Activated CD8-positive, alpha-beta memory T cell treated with anti-CD3 and anti-CD28 coated beads, Interleukin-2, amount 50 U/mL, for 24 hours (primary cell): Measurements from ENCODE around the gene ETAA1.

Experiments used
- DNase-seq: peaks from one replicate; pipeline ENCODE4 v3.0.0-alpha.2; 2020; ENCODE audit errors: extremely low read depth

ETAA1 gene

GRCh38 chr2:67397143-67397986 is at the start of gene ETAA1:
TSS of gene ETAA1 (plus strand) at chr2:67397333. CDS start at chr2:67397449, 116 bp downstream.
- DNase-seq = peak; percentile 83

- no peak for DNase-seq
These were observed 30.2 kb upstream of the ETAA1 start for GRCh38 chr2:67366832-67367412.

GRCh38 chr2:67374481-67374880 is 22.7 kb upstream of the ETAA1 start:
- DNase-seq = no peak

DNA sequence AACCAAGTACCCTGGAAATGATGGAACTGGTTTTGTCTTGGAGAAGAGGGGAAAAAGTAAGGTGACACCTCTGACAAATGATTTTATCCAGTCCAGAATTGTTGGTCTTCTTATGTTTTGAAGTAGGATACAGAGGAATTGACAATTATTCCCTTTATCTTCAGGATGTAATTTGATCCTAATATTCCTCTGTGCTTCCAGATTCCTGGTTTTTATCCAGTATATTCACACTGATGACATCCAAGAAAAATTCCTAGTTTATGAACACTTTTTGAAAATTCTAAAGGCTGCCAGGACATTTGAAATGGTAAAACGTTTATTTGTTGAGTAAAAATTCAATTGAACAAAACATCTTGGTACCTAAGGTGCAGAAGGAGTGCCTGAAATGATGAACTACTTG is 22.2 kb upstream of the ETAA1 start:
- no peak for DNase-seq

DNA sequence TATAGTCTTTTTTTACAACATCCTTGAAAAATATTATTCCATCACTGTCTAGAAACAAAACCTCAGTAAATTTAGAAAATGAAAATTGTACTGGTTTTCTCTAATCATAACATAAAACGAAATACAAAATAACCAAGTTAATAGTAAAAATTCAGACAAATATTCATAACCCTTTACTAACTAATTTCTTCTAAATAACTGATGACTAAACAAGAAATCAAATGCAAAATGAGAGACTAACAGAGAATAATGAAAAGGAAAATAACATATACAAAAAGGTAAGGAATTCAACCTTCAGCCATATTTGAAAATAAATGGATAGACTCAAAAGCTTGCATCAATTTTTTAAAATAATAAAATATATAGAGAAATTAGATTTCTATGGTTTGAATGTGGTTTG is 18.6 kb upstream of the ETAA1 start:
- DNase-seq = no peak

- DNase-seq = no peak
These were observed 18.1 kb upstream of the ETAA1 start for GRCh38 chr2:67379048-67379447.

DNA sequence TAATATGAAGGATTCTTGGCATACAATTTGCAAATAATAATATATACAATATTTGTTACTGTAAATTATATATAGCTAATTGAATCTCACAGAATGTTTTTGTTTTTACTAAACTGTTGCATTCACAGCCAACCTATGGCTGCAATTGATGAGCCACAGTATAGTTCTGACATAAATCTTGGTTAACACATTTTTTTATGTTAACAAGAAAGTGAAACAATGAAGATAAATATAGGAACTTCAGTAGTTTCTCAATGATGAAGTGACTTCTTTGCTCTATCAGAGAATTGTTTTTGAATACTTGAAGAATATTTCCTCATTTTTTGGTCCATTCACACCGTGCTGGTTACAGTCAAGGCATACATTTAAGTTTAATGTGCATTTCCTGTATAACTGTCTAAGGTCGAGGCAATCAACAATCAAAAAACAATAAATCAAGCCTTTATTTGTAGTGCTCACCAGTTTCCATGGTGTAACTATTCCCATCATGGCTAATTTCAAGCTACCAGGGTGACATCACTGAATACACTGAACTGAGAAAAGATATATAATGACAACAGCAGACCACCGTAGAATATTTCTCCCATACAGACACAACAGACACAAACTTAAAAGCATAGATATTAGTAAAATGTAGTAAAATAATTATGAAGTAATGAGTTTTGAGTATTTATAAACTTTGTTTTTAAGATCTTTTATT is 12.9 kb upstream of the ETAA1 start:
- no peak for DNase-seq

DNA sequence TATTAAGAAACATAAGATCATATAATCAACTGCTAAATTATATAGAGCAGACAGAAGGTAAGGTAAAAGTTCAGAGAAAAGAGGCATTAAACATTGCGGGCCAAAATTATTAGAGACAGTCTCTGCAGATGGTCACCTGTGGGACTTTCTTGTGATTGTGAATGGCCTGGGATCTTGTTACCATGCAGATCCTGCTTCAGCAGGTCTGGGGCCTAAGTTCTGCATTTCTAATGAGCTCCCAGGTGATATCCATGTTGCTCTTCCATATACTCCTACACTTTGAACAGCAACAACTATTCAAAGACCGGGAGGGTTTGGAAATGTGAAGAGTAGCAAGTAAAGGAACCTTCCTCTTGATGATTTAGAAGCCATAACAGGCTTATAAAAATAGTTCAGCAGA is 8.5 kb upstream of the ETAA1 start:
- no peak for DNase-seq

DNA sequence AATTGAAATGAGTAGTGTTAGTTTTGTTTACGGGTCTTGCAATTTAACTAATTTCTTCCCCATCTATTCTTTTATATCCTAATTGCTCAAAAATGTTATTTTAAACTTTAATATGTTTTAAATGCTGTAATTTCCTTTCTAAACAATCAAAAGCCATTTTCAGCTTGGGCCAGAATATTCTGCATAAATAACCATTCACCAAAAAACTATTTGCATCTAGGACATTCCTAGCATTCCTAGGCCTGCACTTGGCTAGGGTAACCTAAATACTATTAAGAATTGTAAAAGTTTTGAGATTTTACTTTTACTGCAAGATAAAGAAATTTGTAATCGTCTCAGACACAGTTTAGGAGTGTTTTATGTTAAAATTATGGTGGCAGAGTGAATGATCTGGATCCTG is 7.8 kb upstream of the ETAA1 start:
- DNase-seq = no peak

DNA sequence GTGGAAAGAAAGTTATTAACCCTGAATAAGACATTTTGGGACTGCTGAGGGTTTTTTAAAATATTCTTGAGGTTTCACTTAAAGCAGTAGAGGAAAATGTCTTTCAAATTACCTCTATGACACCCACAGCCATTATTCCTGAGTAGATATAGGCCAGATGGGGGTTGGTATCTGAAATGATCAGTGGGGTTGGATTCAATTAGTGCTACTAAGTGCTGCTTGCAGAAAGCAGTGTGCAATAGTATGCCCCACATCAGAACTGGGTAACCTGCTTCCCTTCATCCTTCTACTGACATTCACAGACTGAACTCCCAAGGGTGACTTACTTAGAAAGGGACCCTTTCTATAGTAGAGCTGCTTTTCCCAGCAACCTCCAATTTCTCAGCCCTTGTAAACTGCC is 7.3 kb upstream of the ETAA1 start:
- DNase-seq = no peak

DNA sequence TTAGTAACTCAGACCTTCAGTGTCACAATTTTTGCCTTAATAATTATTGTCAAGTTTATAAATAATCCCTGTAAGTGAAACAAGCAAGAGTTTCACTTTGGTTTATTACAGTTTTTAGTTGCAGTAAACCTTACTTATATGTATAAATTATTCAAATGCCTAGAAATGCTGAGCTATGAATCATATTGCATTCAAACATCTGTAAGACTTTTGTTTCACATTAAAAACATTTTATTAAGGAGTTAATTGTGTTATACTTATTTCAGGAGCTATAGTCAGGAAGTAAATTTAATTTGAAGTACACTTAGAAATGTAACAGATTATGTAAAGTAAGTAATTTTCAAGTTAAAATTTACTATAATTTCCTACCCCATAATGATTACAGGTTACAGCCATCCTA is 3.9 kb upstream of the ETAA1 start:
- DNase-seq = no peak

- DNase-seq = no peak
These were observed 2.4 kb upstream of the ETAA1 start for GRCh38 chr2:67394734-67395133.

GRCh38 chr2:67399144-67399543 is 2.0 kb downstream of the ETAA1 start:
- DNase-seq = no peak

DNA sequence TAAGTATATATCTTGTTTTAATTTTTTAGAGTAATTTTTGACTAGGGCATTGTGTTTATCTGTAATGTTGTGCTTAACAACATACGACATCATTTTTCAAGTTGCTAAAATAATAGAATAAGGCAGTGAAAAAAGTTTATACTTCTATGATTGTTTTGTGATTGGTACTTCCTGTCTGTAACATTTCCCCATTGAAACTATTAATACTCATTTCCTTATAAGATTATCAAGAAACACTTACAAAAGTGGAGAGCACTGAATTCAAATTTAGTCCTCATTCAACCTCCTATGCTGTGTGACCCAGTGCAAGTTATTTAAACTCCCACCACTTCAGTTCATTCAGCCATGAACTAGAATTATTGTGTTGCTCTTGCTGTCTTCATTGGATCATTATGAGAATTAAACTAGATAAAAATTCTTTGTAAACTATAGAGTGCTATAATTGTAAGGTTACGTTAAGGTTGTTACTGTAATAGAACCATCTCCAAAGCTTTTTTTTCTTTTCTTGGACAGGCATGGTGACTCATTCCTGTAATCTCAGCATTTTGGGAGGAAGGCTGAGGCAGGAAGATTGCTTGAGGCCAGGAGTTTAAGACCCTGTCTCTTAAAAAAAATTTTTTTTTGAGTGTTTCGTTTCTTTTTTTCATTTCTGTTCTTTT is 2.8 kb downstream of the ETAA1 start:
- DNase-seq = no peak

- DNase-seq = no peak
These were observed 3.7 kb downstream of the ETAA1 start for GRCh38 chr2:67400560-67401485.

- DNase-seq = no peak
These were observed 11.2 kb downstream of the ETAA1 start for GRCh38 chr2:67408346-67408745.

DNA sequence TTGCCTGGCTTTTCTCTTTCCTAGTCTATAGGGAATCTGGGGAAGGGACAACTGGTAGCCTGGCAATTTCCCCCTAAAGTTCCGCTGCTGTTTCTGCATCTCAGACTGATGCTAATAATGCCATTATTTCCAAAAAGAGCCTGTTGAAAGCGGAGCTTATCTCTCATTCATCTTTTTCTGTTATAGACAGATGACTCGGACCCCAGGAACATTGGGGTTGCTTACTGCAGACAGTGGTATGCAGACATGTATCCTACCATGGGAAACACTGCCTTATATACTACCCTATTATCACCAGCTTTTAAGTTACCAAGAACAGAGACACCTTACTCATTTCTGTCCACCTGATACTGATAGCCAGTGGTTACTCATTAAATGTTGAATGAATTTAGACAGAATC is 15.3 kb downstream of the ETAA1 start:
- DNase-seq = no peak

GRCh38 chr2:67414867-67415266 is 17.7 kb downstream of the ETAA1 start:
- DNase-seq = no peak

- no peak for DNase-seq
These were observed 19.0 kb downstream of the ETAA1 start for GRCh38 chr2:67416136-67416535.

DNA sequence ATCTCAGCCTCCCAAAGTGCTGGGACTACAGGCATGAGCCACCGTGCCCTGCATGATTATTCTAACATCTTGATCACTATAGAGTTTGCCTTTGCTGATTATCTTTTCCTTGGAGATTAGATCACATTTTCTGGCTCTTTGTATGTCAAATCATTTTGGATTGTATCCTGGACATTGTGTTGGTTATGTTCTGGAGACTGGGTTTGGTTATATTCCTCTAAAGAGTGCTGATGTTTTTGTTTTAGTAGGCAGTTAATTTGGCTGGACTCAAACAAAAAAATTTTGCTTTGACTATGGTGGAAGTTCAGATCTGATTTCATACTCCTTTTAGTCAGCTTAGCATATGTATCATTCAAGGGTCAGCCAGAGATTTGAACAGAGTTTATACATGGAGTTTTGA is 26.4 kb downstream of the ETAA1 start:
- no peak for DNase-seq

DNA sequence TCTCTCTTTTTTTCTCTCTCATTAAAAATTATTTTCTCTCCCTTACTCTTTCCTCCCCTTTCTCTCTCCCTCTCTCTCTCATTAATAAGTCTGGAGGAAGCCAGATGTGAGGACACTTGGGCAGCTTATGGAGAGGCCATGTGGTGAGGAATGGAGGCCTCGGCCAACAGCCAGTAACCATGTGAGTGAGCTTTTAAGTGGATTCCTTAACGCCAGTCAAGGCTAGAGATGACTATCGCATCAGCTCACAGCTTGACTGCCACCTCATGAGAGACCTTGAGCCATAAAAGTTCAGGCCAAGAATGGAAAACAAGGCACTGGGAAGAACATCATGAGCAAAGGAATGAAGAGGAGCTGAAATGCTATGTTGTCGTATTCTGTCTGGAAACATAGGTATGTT is 39.1 kb downstream of the ETAA1 start:
- no peak for DNase-seq
